Keratinocyte (primary cell): ENCODE measurements around the gene CLEC2D. TPM values are rescaled to one million over a fixed set of nuclear protein-coding genes. Genes with fewer than 3 reads are reported as not detected.

Experiments used
- DNase-seq: peaks from one replicate; pipeline ENCODE4 v3.0.0-alpha.2; 2011; ENCODE audit warnings: low read depth, missing footprints, low spot score
- FAIRE-seq: peaks from 2 replicates; lab custom pipeline; 2011; peaks lifted over from hg19 to GRCh38; lab: Jason Lieb, UNC
- H2AFZ ChIP-seq: 2 replicates; pipeline ENCODE4 v1.6.0; 2012; ENCODE audit warnings: low read length, control low read depth, inconsistent platforms; ENCODE audit not compliant: control insufficient read depth
- H3K27ac ChIP-seq: 2 replicates; pipeline ENCODE4 v1.5.1; 2011; ENCODE audit warnings: low read length; ENCODE audit not compliant: control insufficient read depth, insufficient read depth
- H3K27me3 ChIP-seq: 3 replicates; pipeline ENCODE4 v1.6.0; 2011; ENCODE audit warnings: low read length; ENCODE audit not compliant: control insufficient read depth, insufficient read depth; ENCODE audit errors: extremely low read depth
- H3K36me3 ChIP-seq, 2 experiments: 2 replicates in 1 of 2; 3 replicates in 1 of 2; pipeline ENCODE4 v1.5.1; 2011; ENCODE audit warnings: low read length in 2 of 2, mild to moderate bottlenecking in 1 of 2; ENCODE audit not compliant: control insufficient read depth in 2 of 2, insufficient read depth in 2 of 2; ENCODE audit errors: extremely low read depth in 1 of 2
- H3K4me1 ChIP-seq: 3 replicates; pipeline ENCODE4 v1.5.1; 2011; ENCODE audit warnings: low read length; ENCODE audit not compliant: control insufficient read depth, insufficient read depth; ENCODE audit errors: extremely low read depth
- H3K4me2 ChIP-seq: 3 replicates; pipeline ENCODE4 v1.6.0; 2011; ENCODE audit warnings: low read depth, low read length; ENCODE audit not compliant: control insufficient read depth, insufficient read depth; ENCODE audit errors: extremely low read depth
- H3K4me3 ChIP-seq, 3 experiments: fragments of 200-600 bp in 1 of 3; sonication (generic) in 1 of 3; 2 replicates in 2 of 3; 3 replicates in 1 of 3; pipeline ENCODE4 v1.5.1; 2011 to 2016; ENCODE audit warnings: low read length in 3 of 3, mild to moderate bottlenecking in 3 of 3, control low read depth in 2 of 3, inconsistent platforms in 1 of 3, low read depth in 1 of 3, mixed read lengths in 1 of 3, mixed run types in 1 of 3, moderate library complexity in 1 of 3; ENCODE audit not compliant: control insufficient read depth in 2 of 3, insufficient read depth in 2 of 3; ENCODE audit errors: extremely low read depth in 1 of 3
- H3K79me2 ChIP-seq: 2 replicates; pipeline ENCODE4 v1.6.0; 2012; ENCODE audit warnings: low read length; ENCODE audit not compliant: control insufficient read depth, insufficient read depth
- H3K9ac ChIP-seq: 3 replicates; pipeline ENCODE4 v1.6.0; 2011; ENCODE audit warnings: low read length; ENCODE audit not compliant: control insufficient read depth, insufficient read depth; ENCODE audit errors: extremely low read depth
- H3K9me1 ChIP-seq: 3 replicates; pipeline ENCODE4 v1.6.0; 2011; ENCODE audit warnings: low read length; ENCODE audit not compliant: control insufficient read depth, insufficient read depth; ENCODE audit errors: extremely low read depth
- H3K9me3 ChIP-seq: 2 replicates; pipeline ENCODE4 v1.5.1; 2012; ENCODE audit warnings: low read depth, low read length; ENCODE audit not compliant: control insufficient read depth
- H4K20me1 ChIP-seq: 3 replicates; pipeline ENCODE4 v1.6.0; 2011; ENCODE audit warnings: low read length; ENCODE audit not compliant: control insufficient read depth, insufficient read depth; ENCODE audit errors: extremely low read depth
- EZH2 ChIP-seq: IDR thresholded peaks from one replicate; pipeline ENCODE4 v1.6.1; 2012; ENCODE audit warnings: inconsistent platforms, mild to moderate bottlenecking, low read length, moderate library complexity
- dilution Hi-C: fragments of 300-500 bp; cut with MboI; formaldehyde crosslinking; loops from one replicate; pipeline ENCODE4 v1.7.0; 2020; ENCODE audit warnings: low sequenced_read_pairs; ENCODE audit not compliant: extremely low pct_ligation_motif_present
- polyA plus RNA-seq, 5 experiments: library from polyadenylated mRNA; depleted of rRNA in 3 of 5; stranded (reverse) in 3 of 5; stranded (forward) in 1 of 5; unstranded in 1 of 5; fragments of >200 nt; gene quantifications; 1 replicate in 1 of 5; 2 replicates in 3 of 5; 3 replicates in 1 of 5; pipeline versions ENCODE4 v1.2.1 to v1.2.3, GENCODE V29; 2011 to 2012; ENCODE audit warnings: missing spikeins in 2 of 5, low read depth in 1 of 5, low replicate concordance in 1 of 5
- small RNA-seq, 3 experiments: library from RNA; depleted of rRNA; stranded (forward); fragments of <200 nt; gene quantifications; one replicate each; pipeline ENCODE3, GENCODE V24; 2012; ENCODE audit warnings: low read depth in 3 of 3, low replicate concordance in 1 of 3; ENCODE audit not compliant: insufficient read length in 3 of 3
- TF ChIP-seq, protein P1 (sequence below), 3 experiments: IDR thresholded peaks in 1 of 3; conservative IDR thresholded peaks in 1 of 3; optimal IDR thresholded peaks in 1 of 3; 2 replicates in 2 of 3; 3 replicates in 1 of 3; pipeline versions ENCODE3 to v1.5.1; 2011; ENCODE audit warnings: low read length in 3 of 3, mild to moderate bottlenecking in 3 of 3, moderate library complexity in 2 of 3, control low read depth in 1 of 3, inconsistent platforms in 1 of 3; ENCODE audit not compliant: insufficient read depth in 2 of 3; ENCODE audit errors: extremely low read depth in 1 of 3

The CLEC2D gene
- polyA plus RNA-seq, 1 donor (not counting 4 experiments of a cell fraction or from before 2014, with no cell fraction given): 2.3 TPM

DNA sequence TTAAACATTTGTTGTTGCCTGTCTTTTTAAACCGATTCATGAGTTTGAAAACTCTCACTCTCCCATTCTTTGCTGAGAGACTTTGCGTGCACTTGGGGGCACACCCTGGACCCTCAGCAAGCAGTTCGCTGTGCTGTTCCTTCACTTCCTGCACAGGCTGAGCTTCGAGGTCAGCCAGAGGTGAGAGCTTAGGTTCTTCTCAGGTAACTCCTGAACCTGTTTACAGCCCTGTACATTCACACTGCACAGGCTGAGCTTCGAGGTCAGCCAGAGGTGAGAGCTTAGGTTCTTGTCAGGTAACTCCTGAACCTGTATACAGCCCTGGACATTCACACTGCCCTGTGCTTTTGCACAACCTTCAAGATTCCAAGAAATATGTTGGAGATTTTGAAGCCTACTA, 73.1 kb downstream of the CLEC2D start:
- H3K27ac ChIP-seq: no peak overlapping the region
- DNase-seq: no peak
- no peak overlapping the region for H3K9ac ChIP-seq
- peak; percentile 48 for FAIRE-seq
- H3K9me3 ChIP-seq: no peaks in the 10 kb centered on the region
- H4K20me1 ChIP-seq: no peaks in the 10 kb centered on the region
- no peak overlapping the region for H3K4me3 ChIP-seq
- no peaks in the 10 kb centered on the region for H3K79me2 ChIP-seq
- H3K9me1 ChIP-seq: no peaks in the 10 kb centered on the region
- H3K4me2 ChIP-seq: peak overlapping the region; percentile 8
- H3K4me1 ChIP-seq: no peaks in the 10 kb centered on the region
- no peaks in the 10 kb centered on the region for H3K36me3 ChIP-seq
- no peak overlapping the region for H2AFZ ChIP-seq
- H3K27me3 ChIP-seq: no peaks in the 10 kb centered on the region
- dilution Hi-C loops: no loop called here
- no peak for TF ChIP-seq EZH2
- TF ChIP-seq, protein P1, sequence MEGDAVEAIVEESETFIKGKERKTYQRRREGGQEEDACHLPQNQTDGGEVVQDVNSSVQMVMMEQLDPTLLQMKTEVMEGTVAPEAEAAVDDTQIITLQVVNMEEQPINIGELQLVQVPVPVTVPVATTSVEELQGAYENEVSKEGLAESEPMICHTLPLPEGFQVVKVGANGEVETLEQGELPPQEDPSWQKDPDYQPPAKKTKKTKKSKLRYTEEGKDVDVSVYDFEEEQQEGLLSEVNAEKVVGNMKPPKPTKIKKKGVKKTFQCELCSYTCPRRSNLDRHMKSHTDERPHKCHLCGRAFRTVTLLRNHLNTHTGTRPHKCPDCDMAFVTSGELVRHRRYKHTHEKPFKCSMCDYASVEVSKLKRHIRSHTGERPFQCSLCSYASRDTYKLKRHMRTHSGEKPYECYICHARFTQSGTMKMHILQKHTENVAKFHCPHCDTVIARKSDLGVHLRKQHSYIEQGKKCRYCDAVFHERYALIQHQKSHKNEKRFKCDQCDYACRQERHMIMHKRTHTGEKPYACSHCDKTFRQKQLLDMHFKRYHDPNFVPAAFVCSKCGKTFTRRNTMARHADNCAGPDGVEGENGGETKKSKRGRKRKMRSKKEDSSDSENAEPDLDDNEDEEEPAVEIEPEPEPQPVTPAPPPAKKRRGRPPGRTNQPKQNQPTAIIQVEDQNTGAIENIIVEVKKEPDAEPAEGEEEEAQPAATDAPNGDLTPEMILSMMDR (optimal IDR thresholded peaks at IDR 0.05 in 1 of 3, IDR thresholded peaks at IDR 0.05 in 1 of 3, conservative IDR thresholded peaks at IDR 0.05 in 1 of 3; ENCODE audit: extremely low read depth in 1 of 3, insufficient read depth in 2 of 3, low read length in 3 of 3): no peak

DNA sequence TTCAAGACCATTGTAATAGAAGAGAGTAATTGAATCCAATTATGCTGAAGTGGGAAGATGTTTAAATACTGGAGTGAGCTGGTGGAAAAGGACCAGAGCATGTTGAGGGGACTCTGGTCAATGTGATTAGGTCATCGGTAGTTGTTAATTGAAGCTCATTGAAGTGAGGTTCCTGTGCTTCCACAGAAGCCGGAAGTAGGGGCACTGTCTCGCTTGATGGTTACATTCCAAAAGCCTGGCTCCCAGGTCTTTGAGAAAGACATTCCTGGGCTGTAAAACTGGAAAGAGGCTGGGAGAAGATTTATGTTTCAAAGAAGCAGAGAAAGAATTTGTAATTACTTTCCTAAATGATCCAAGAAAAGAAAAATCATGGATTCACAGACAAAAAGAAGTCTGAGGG, 75.7 kb downstream of the CLEC2D start:
- H3K4me3 ChIP-seq: no peak overlapping the region
- DNase-seq: no peak
- H3K9ac ChIP-seq: no peak overlapping the region
- no peak overlapping the region for H3K27ac ChIP-seq
- dilution Hi-C loops: no loop called here
- H3K9me1 ChIP-seq: no peaks in the 10 kb centered on the region
- no peak for FAIRE-seq
- no peaks in the 10 kb centered on the region for H4K20me1 ChIP-seq
- TF ChIP-seq EZH2: no peak
- TF ChIP-seq, protein P1 (optimal IDR thresholded peaks at IDR 0.05 in 1 of 3, IDR thresholded peaks at IDR 0.05 in 1 of 3, conservative IDR thresholded peaks at IDR 0.05 in 1 of 3; ENCODE audit: extremely low read depth in 1 of 3, insufficient read depth in 2 of 3, low read length in 3 of 3): no peak
- H3K36me3 ChIP-seq: no peaks in the 10 kb centered on the region
- no peak overlapping the region for H2AFZ ChIP-seq
- H3K79me2 ChIP-seq: no peaks in the 10 kb centered on the region
- no peaks in the 10 kb centered on the region for H3K4me1 ChIP-seq
- no peaks in the 10 kb centered on the region for H3K27me3 ChIP-seq
- H3K9me3 ChIP-seq: no peaks in the 10 kb centered on the region
- H3K4me2 ChIP-seq: no peak overlapping the region

Small RNA genes within 50 kb of the gene (small RNA-seq; reads per million reads assigned to genes)
- gene AC010186.4 (0 reads per million in 3 experiments), gene RNU6-700P (0 reads per million in 3 experiments)

Other genes with a start within 250 kb of the CLEC2D start
- gene KLRB1, start 61.8 kb upstream of the CLEC2D start, polyA plus RNA-seq: not detected in 3 replicates
- not detected in 3 replicates for gene CLECL1, start 63.4 kb downstream of the CLEC2D start, polyA plus RNA-seq
- gene CD69, start 91.2 kb downstream of the CLEC2D start, polyA plus RNA-seq: not detected in 3 replicates
- gene KLRF1, start 157.8 kb downstream of the CLEC2D start, polyA plus RNA-seq: 0.12 TPM in 1 of 3 replicates, not detected in the others
- 5.2 to 31.3 TPM (median 20.9 TPM) in 3 replicates for gene CLEC2B, start 199.6 kb downstream of the CLEC2D start, polyA plus RNA-seq
- gene KLRF2, start 211.8 kb downstream of the CLEC2D start, polyA plus RNA-seq: not detected in 3 replicates